Smooth muscle cell (in vitro differentiated cells): ENCODE measurements around the gene GTF2F1. TPM values are rescaled to one million over a fixed set of nuclear protein-coding genes. Genes with fewer than 3 reads are reported as not detected.

Experiments
- DNase-seq: peaks from one replicate; lab custom pipeline; 2025; ENCODE audit not compliant: unreplicated experiment; lab: John Stamatoyannopoulos, UW
- H2AFZ ChIP-seq: fragments of 200-600 bp; sonication (generic); 2 replicates; pipeline ENCODE4 v1.6.0; 2016; ENCODE audit warnings: antibody characterized with exemption, low read depth, mild to moderate bottlenecking
- H3F3A ChIP-seq: fragments of 200-600 bp; sonication (generic); 2 replicates; pipeline ENCODE4 v1.6.0; 2017; ENCODE audit warnings: antibody characterized with exemption, low read depth
- H3K27ac ChIP-seq: fragments of 200-600 bp; sonication (generic); 2 replicates; pipeline ENCODE4 v1.5.1; 2016; ENCODE audit warnings: low read depth, mild to moderate bottlenecking
- H3K27me3 ChIP-seq: fragments of 200-600 bp; sonication (generic); 2 replicates; pipeline ENCODE4 v1.6.1; 2016; ENCODE audit warnings: low read depth, mild to moderate bottlenecking
- H3K36me3 ChIP-seq: fragments of 200-600 bp; sonication (generic); 2 replicates; pipeline ENCODE4 v1.5.1; 2016; ENCODE audit warnings: low read depth
- H3K4me1 ChIP-seq: fragments of 200-600 bp; sonication (generic); 2 replicates; pipeline ENCODE4 v1.5.1; 2016; ENCODE audit warnings: low read depth
- H3K4me2 ChIP-seq: fragments of 200-600 bp; sonication (generic); 2 replicates; pipeline ENCODE4 v1.6.0; 2016; ENCODE audit warnings: mild to moderate bottlenecking
- H3K4me3 ChIP-seq: fragments of 200-600 bp; sonication (generic); 2 replicates; pipeline ENCODE4 v1.5.1; 2016; ENCODE audit warnings: mild to moderate bottlenecking
- H3K79me2 ChIP-seq: fragments of 200-600 bp; sonication (generic); 2 replicates; pipeline ENCODE4 v1.6.0; 2016; ENCODE audit warnings: low read depth, mild to moderate bottlenecking
- H3K9ac ChIP-seq: fragments of 200-600 bp; sonication (generic); 2 replicates; pipeline ENCODE4 v1.6.0; 2016; ENCODE audit warnings: low read depth
- H3K9me3 ChIP-seq: fragments of 200-600 bp; sonication (generic); replicated peaks from 2 replicates; pipeline ENCODE4 v1.5.1; 2016; ENCODE audit warnings: low read depth
- H4K20me1 ChIP-seq: fragments of 200-600 bp; sonication (generic); 2 replicates; pipeline ENCODE4 v1.6.0; 2016; ENCODE audit warnings: low read depth
- WGBS: methylation state at CpG from one replicate; pipeline ENCODE4 v1.1.7; 2016; ENCODE audit warnings: low lambda C conversion rate; 5-methylcytosine and 5-hydroxymethylcytosine counted together
- polyA plus RNA-seq: library from polyadenylated mRNA; unstranded; fragments of >200 nt; fragmentation: Nextera tagmentation; extraction: Ambion mirVana; gene quantifications from 2 replicates; pipeline ENCODE4 v1.2.1, GENCODE V29; 2016
- total RNA-seq: library from RNA; depleted of rRNA; stranded (reverse); fragments of >200 nt; gene quantifications from 2 replicates; pipeline ENCODE4 v1.2.3, GENCODE V29; 2014
- TF ChIP-seq, protein P1 (sequence below): fragments of 200-600 bp; sonication (generic); IDR thresholded peaks from 2 replicates; pipeline ENCODE4 v1.5.1; 2017; ENCODE audit warnings: borderline replicate concordance, mild to moderate bottlenecking, antibody characterized with exemption; ENCODE audit not compliant: insufficient read depth, poor library complexity, severe bottlenecking

Gene GTF2F1
- total and polyA plus RNA-seq, 2 experiments from 2014 or later, result 34.7 to 65.8 TPM

GRCh38 chr19:6393983-6394412 lies 1.0 kb upstream of the GTF2F1 start:
- peaks cover 8% of the 10 kb centered on the region for H3K4me1 ChIP-seq
- H3F3A ChIP-seq, result no peaks in the 10 kb centered on the region
- H2AFZ ChIP-seq, result peak overlapping the region; percentile 81
- no peak for DNase-seq
- peaks cover 7% of the 10 kb centered on the region for H3K36me3 ChIP-seq
- TF ChIP-seq, protein P1, sequence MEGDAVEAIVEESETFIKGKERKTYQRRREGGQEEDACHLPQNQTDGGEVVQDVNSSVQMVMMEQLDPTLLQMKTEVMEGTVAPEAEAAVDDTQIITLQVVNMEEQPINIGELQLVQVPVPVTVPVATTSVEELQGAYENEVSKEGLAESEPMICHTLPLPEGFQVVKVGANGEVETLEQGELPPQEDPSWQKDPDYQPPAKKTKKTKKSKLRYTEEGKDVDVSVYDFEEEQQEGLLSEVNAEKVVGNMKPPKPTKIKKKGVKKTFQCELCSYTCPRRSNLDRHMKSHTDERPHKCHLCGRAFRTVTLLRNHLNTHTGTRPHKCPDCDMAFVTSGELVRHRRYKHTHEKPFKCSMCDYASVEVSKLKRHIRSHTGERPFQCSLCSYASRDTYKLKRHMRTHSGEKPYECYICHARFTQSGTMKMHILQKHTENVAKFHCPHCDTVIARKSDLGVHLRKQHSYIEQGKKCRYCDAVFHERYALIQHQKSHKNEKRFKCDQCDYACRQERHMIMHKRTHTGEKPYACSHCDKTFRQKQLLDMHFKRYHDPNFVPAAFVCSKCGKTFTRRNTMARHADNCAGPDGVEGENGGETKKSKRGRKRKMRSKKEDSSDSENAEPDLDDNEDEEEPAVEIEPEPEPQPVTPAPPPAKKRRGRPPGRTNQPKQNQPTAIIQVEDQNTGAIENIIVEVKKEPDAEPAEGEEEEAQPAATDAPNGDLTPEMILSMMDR, result no peak
- H3K9me3 ChIP-seq, result no peaks in the 10 kb centered on the region
- H4K20me1 ChIP-seq, result no peaks in the 10 kb centered on the region
- H3K79me2 ChIP-seq, result peaks cover 34% of the 10 kb centered on the region
- peak overlapping the region; percentile 83 for H3K4me3 ChIP-seq
- H3K27me3 ChIP-seq, result no peaks in the 10 kb centered on the region
- H3K27ac ChIP-seq, result peak overlapping the region; percentile 99
- WGBS, result 18% methylated on average over 14 of the region's 14 CpGs
- peak overlapping the region; percentile 93 for H3K4me2 ChIP-seq
- H3K9ac ChIP-seq, result peak overlapping the region; percentile 97

DNA sequence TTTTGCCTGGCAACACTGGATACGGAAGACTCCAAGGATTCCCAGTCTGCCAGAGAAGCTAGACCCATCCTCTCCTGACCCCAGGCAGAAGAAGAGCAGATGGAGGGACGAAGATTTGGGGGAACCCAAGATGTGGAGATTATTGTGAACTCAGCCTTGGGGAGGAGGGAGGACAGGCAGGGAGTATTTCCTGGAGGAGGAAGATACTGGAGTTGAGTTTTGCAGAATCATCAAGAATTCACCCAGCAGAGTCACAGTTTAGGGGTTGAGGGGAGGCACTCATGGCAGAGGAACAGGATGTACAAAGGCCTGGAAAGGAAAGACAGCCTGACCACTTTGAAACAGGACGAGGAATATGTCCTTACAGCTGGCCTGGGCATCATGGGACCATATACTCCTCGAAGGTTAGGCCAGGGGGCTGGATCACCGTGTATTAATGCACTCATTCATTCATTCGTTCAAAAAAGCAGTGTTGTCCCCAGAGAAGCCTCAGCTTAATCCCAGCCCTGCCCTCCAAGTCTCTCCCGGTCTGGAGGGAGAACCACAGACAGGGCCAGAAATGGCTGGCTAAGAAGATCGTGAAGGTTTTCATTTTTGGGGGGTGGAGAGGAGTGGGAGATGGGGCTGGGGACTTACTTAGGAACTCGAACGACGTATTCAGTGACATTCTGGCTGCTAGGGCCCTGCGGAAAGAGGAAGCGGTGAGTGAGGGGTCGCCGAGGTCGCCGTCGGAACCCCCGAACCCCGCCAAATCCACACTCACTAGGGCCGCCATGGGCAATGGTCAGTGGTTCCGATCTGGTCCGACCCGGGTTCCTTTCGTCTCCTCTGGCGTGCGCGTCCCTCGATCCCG lies 517 bp downstream of the GTF2F1 start:
- Histone ChIP-seq H3K9ac (peak overlapping the region; percentile 97), H3K4me3 (peak overlapping the region; percentile 83), H3K79me2 (peaks cover 41% of the 10 kb centered on the region), H3K27me3 (no peaks in the 10 kb centered on the region), H3F3A (no peaks in the 10 kb centered on the region), H3K36me3 (peaks cover 7% of the 10 kb centered on the region), H3K4me1 (peaks cover 8% of the 10 kb centered on the region), H3K27ac (peak overlapping the region; percentile 99), H4K20me1 (no peaks in the 10 kb centered on the region), H3K9me3 (no peaks in the 10 kb centered on the region), H3K4me2 (peak overlapping the region; percentile 93), H2AFZ (peak overlapping the region; percentile 81)
- no peak for DNase-seq
- TF ChIP-seq, protein P1, result no peak
- 9% methylated on average over 30 of the region's 30 CpGs for WGBS

DNA sequence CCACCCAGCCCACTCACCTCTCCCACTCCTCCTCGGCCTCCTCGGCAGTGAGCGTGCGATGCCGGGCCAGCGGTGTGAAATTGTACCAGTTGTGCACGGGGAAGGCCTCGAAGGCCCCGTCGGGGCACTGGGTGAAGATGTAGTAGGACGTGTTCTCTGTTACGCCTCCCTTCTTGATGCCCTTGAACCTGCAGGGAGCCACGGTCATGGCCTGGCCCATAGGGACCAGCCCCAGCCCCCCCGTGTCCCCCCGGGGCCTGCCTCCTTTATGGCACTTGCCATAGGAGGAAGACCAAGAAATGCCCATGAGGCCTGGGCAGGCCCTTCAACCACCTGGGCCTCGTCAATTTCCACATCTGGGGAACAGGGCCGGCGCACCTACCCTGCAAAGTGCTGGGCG lies 5.6 kb downstream of the GTF2F1 start:
- no peaks in the 10 kb centered on the region for H4K20me1 ChIP-seq
- no peak overlapping the region for H3K27ac ChIP-seq
- no peaks in the 10 kb centered on the region for H3K9me3 ChIP-seq
- no peaks in the 10 kb centered on the region for H3K27me3 ChIP-seq
- no peak overlapping the region for H2AFZ ChIP-seq
- H3K79me2 ChIP-seq, result peaks cover 35% of the 10 kb centered on the region
- no peaks in the 10 kb centered on the region for H3F3A ChIP-seq
- H3K4me3 ChIP-seq, result no peak overlapping the region
- 100% methylated on average over 13 of the region's 19 CpGs for WGBS
- TF ChIP-seq, protein P1, result no peak
- no peak overlapping the region for H3K9ac ChIP-seq
- H3K36me3 ChIP-seq, result peaks cover 7% of the 10 kb centered on the region
- no peak overlapping the region for H3K4me2 ChIP-seq
- H3K4me1 ChIP-seq, result peaks cover 6% of the 10 kb centered on the region
- DNase-seq, result no peak
